Neural crest cell (in vitro differentiated cells): ENCODE measurements around the gene JRKL. TPM values are rescaled to one million over a fixed set of nuclear protein-coding genes. Genes with fewer than 3 reads are reported as not detected.
"Not testable (repeated sequence)": the region's sequence is repeated elsewhere in the genome, so short reads cannot be mapped to it uniquely, and the experiment has no call there.

Source experiments
- DNase-seq: peaks from one replicate; pipeline ENCODE4 v3.0.0; 2021; ENCODE audit warnings: low read depth, mixed read lengths, low spot score
- H3K27ac Mint-ChIP-seq: one replicate; pipeline ENCODE4 v1.8.0; 2021; ENCODE audit warnings: mild to moderate bottlenecking, mixed read lengths; ENCODE audit not compliant: unreplicated experiment
- H3K27me3 Mint-ChIP-seq: 2 replicates; pipeline ENCODE4 v1.8.0; 2021; ENCODE audit warnings: low read depth, mild to moderate bottlenecking, mixed read lengths
- H3K36me3 Mint-ChIP-seq: 2 replicates; pipeline ENCODE4 v1.8.0; 2021; ENCODE audit warnings: low read depth, mild to moderate bottlenecking, mixed read lengths
- H3K4me1 Mint-ChIP-seq: 2 replicates; pipeline ENCODE4 v1.8.0; 2021; ENCODE audit warnings: mixed read lengths
- H3K4me3 Mint-ChIP-seq: one replicate; pipeline ENCODE4 v1.8.0; 2021; ENCODE audit warnings: mild to moderate bottlenecking, mixed read lengths
- H3K9me3 Mint-ChIP-seq: 2 replicates; pipeline ENCODE4 v1.8.0; 2021; ENCODE audit warnings: mixed read lengths
- microRNA-seq: library from miRNA; unstranded; fragments of <30 nt; microRNA quantifications from one replicate; pipeline ENCODE4, GENCODE V29; 2020
- total RNA-seq: library from RNA; stranded (reverse); gene quantifications from 2 replicates; pipeline ENCODE4 v1.2.1, GENCODE V29; 2021
- TF ChIP-seq, protein P1 (sequence below): fragments of 200-600 bp; sonication (generic); conservative IDR thresholded peaks from 2 replicates; pipeline ENCODE4 v1.5.0; 2021; ENCODE audit warnings: antibody characterized with exemption, mild to moderate bottlenecking

JRKL gene
- total RNA-seq, 1 donor from 2014 or later = 8.2 TPM

- Mint-ChIP-seq H3K36me3 (peaks cover 4% of the 10 kb centered on the region), H3K9me3 (peaks cover 16% of the 10 kb centered on the region), H3K27ac (no peak overlapping the region), H3K27me3 (no peaks in the 10 kb centered on the region), H3K4me3 (no peak overlapping the region), H3K4me1 (no peaks in the 10 kb centered on the region)
- DNase-seq = no peak
- TF ChIP-seq, protein P1, sequence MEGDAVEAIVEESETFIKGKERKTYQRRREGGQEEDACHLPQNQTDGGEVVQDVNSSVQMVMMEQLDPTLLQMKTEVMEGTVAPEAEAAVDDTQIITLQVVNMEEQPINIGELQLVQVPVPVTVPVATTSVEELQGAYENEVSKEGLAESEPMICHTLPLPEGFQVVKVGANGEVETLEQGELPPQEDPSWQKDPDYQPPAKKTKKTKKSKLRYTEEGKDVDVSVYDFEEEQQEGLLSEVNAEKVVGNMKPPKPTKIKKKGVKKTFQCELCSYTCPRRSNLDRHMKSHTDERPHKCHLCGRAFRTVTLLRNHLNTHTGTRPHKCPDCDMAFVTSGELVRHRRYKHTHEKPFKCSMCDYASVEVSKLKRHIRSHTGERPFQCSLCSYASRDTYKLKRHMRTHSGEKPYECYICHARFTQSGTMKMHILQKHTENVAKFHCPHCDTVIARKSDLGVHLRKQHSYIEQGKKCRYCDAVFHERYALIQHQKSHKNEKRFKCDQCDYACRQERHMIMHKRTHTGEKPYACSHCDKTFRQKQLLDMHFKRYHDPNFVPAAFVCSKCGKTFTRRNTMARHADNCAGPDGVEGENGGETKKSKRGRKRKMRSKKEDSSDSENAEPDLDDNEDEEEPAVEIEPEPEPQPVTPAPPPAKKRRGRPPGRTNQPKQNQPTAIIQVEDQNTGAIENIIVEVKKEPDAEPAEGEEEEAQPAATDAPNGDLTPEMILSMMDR = no peak
These were observed 23.6 kb downstream of the JRKL start for GRCh38 chr11:96413408-96413807.

GRCh38 chr11:96424693-96425092 lies 34.9 kb downstream of the JRKL start:
- Mint-ChIP-seq H3K36me3 (no peaks in the 10 kb centered on the region), H3K4me3 (no peak overlapping the region), H3K27ac (no peak overlapping the region), H3K9me3 (peaks cover 5% of the 10 kb centered on the region), H3K4me1 (peaks cover 20% of the 10 kb centered on the region), H3K27me3 (no peaks in the 10 kb centered on the region)
- TF ChIP-seq, protein P1 = no peak
- DNase-seq = no peak

DNA sequence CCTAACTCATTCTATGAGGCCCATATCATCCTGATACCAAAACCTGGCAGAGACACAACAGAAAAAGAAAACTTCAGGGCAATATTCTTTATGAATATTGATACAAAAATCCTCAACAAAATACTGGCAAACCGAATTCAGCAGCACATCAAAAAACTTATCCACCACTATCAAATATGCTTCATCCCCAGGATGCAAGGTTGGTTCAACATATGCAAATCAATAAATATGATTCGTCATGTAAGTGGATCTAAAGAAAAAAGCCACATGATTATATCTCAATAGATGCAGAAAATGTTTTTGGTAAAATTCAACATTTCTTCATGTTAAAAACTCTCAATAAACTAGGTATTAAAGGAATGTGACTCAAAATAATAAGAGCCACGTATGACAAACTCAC lies 40.9 kb downstream of the JRKL start:
- TF ChIP-seq, protein P1 = no peak
- H3K27ac Mint-ChIP-seq = no peak overlapping the region
- no peak overlapping the region for H3K4me3 Mint-ChIP-seq
- DNase-seq = no peak
- peaks cover 11% of the 10 kb centered on the region for H3K4me1 Mint-ChIP-seq
- peaks cover 6% of the 10 kb centered on the region for H3K36me3 Mint-ChIP-seq
- no peaks in the 10 kb centered on the region for H3K27me3 Mint-ChIP-seq
- peaks cover 15% of the 10 kb centered on the region for H3K9me3 Mint-ChIP-seq

DNA sequence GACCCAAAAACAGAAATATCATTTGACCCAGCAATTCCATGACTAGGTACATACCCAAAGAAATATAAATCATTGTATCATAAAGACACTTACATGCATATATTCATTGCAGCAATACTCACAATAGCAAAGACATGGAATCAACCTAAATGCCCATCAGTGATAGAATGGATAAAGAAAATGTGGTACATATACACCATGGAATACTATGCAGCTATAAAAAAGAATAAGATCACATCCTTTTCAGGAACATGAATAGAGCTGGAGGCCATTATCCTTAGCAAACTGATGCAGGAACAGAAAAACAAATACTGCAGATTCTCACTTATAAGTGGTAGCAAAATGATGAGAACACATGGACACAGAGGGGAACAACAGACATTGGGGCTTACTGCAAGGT lies 42.8 kb downstream of the JRKL start:
- not testable (repeated sequence) for DNase-seq, H3K27ac Mint-ChIP-seq, H3K4me1 Mint-ChIP-seq, H3K27me3 Mint-ChIP-seq, H3K4me3 Mint-ChIP-seq, H3K36me3 Mint-ChIP-seq
- H3K9me3 Mint-ChIP-seq = peaks cover 15% of the 10 kb centered on the region

Small RNA genes lying within 50 kb of the gene (microRNA-seq; reads per million reads assigned to microRNA genes)
- gene MIR1260B = 3.6 reads per million

Other genes with a start within 250 kb of the JRKL start
- gene MAML2, start 46.8 kb upstream of the JRKL start, total RNA-seq = 18.7 and 20.5 TPM in 2 replicates
- gene CCDC82, start 101 bp upstream of the JRKL start, total RNA-seq = 29.5 and 34.7 TPM in 2 replicates